GM20000 (cell line): ENCODE data around the gene TEX30.

Experiments used
- DNase-seq: peaks from one replicate; pipeline ENCODE4 v3.0.0; 2012; ENCODE audit warnings: low spot score
- TF ChIP-seq, protein P1 (sequence below): IDR thresholded peaks from 2 replicates; pipeline ENCODE4 v1.5.1; 2012; ENCODE audit warnings: mild to moderate bottlenecking, control low read depth; ENCODE audit errors: extremely low read depth, missing control alignments

The TEX30 gene

DNA sequence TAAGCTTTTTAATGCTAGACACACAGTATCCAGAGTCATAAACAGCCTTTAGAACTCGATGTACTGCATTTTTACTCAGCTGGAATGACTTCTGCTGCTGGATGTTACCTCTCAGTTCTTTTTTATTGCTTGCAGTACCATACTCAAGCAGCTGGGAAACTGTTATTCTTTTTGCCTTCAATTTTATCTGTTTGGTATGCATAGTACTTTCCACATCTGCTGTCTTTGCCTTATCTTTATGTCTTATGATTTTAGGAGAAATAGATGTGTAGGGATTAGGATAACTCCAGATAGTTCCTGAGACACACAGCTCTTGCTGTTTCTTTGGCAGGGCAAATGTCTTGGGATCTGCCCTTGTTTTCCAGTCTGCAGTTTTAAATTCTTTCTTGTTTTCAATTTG, 31.5 kb downstream of the TEX30 start:
- no peak for DNase-seq
- TF ChIP-seq, protein P1, sequence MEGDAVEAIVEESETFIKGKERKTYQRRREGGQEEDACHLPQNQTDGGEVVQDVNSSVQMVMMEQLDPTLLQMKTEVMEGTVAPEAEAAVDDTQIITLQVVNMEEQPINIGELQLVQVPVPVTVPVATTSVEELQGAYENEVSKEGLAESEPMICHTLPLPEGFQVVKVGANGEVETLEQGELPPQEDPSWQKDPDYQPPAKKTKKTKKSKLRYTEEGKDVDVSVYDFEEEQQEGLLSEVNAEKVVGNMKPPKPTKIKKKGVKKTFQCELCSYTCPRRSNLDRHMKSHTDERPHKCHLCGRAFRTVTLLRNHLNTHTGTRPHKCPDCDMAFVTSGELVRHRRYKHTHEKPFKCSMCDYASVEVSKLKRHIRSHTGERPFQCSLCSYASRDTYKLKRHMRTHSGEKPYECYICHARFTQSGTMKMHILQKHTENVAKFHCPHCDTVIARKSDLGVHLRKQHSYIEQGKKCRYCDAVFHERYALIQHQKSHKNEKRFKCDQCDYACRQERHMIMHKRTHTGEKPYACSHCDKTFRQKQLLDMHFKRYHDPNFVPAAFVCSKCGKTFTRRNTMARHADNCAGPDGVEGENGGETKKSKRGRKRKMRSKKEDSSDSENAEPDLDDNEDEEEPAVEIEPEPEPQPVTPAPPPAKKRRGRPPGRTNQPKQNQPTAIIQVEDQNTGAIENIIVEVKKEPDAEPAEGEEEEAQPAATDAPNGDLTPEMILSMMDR: no peak

DNA sequence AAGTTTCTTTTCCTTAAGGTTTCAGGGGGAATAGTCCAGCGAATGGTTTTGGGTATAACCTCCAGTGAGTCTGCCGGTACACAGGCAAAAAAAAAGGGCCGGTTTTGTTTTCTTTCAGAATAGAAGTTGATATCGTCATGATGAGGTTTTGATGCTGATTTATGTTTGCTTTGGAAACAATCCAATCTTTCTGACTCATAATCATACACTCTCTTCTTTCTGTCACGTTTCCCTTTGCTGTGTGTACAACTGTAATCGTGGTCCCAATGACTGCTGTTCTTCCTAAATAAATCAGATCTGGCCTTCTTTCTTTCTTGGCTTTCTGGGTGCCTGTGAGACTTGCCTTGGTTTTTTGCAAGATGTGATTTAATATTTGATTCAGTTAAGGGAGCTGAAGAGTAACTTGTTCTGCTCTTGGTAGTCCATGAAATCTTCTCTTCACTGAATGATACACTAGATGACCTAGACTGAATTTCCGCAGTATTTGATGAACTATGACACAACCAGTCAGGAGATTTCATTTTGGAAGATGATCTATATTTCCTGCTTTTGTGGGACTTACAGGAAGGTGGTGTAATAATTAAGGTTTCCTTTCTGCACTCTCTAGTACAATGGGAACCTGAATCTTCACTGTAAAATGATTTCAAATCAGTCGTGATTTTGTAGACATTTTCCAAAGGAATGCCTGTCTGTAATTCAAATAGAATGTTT, 43.9 kb downstream of the TEX30 start:
- no peak for DNase-seq

DNA sequence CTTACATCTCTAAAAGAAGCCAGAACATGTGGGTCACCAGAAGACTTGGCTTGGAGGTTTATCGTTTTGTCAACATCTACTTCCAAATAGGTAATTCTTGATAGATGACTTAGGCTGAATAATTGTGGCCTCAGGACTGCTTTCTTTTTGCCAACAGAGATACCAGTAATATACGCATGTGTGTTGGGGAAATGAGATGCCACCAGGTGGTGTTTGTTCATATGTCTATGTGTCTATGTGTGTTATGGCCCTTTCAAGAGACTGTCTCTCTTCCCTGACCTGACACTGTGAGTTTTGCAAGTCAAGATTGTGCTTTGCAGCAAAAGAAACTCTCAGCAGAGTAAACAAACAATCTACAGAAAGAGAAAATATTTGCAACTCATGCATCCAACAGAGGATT, 47.2 kb downstream of the TEX30 start:
- peak; percentile 9 for DNase-seq
- TF ChIP-seq, protein P1: no peak

More for the DNA sequence above, 43.9 kb downstream of the TEX30 start:
- TF ChIP-seq, protein P1: no peak

DNA sequence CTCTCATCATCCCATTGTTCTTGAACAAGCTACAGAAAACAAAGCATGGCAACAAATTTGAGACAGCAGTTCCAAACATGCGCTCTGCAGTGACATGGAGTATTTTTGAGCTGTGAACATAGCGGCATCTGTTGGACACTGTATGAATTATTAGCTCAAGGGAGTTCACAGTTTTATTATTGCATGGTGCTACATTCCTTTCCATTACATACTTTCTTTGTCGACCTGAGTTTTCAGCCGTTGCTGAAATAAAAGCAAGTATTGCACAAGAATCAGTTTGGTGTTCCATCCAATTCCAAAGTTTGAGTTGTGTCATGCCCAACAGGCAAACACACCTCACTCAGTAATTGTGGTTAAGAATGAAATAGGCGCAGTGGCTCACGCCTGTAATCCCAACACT, 48.7 kb downstream of the TEX30 start:
- DNase-seq: peak; percentile 17
- TF ChIP-seq, protein P1: peak; percentile 8

DNA sequence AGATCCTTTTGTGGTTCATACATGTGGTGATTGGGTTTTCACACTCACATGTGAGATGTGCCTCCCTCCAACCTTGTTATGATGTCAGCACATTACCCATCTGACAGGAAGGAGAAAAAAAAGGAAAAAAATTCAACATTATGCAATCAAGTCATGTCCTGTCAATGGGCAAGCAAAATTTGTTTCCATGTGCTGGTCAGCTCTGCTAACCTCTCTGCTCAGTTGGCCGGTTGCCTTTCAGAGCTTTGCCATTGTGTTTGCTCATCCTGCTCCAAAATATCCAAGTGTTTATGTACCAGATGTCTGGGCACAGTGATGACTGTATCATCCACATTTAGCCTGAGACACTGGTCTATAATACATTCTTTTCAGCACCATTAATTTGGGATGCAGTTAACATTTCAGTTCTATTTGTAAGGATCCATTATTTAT, 51.8 kb downstream of the TEX30 start:
- DNase-seq: no peak
- TF ChIP-seq, protein P1: no peak

DNA sequence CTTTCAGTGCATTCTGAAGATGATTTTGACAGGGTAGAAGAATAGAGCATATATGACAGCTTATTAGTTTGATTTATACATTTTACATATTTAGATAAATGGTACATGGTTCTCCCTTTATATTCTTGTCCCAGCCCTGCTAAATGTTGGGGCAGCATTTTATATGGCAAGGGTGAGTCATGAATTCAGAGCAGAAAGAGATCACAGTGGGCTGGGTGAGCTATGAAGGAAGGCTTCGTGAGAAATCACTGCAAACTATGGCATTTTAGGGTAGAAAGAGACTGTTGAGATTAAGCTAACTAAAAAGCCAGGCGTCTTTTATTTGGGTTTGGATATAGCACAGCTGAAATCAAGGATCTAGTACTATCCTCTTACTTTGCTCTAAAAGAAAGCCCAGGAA, 54.8 kb downstream of the TEX30 start:
- TF ChIP-seq, protein P1: no peak
- DNase-seq: no peak
